Stomach (tissue), 9 donors: ENCODE results near the gene CDH7. TPM values are rescaled to one million over a fixed set of nuclear protein-coding genes. Genes with fewer than 3 reads are reported as not detected.
A peak's percentile ranks its signal among the peaks of the same experiment; 100 is the strongest.

Experiments
- DNase-seq, 2 donors: peaks; one replicate each; pipeline versions ENCODE4 v3.0.0 to v3.0.0-alpha.2; 2013 to 2019
- H3K27ac ChIP-seq, 5 donors: fragments of 200-600 bp in 4 of 5; sonication (generic) in 4 of 5; one replicate each; pipeline ENCODE4 v1.5.1; 2013 to 2019; ENCODE audit warnings: mild to moderate bottlenecking in 1 of 5, moderate library complexity in 1 of 5
- H3K27me3 ChIP-seq, 3 donors: fragments of 200-600 bp; sonication (generic); one replicate each; pipeline ENCODE4 v1.5.1; 2017 to 2019; ENCODE audit warnings: mixed run types in 1 of 3
- H3K36me3 ChIP-seq, 4 donors: fragments of 200-600 bp; sonication (generic); 1 replicate in 3 of 4; 2 replicates in 1 of 4; pipeline ENCODE4 v1.5.1; 2016 to 2019
- H3K4me1 ChIP-seq, 4 donors: fragments of 200-600 bp; sonication (generic); one replicate each; pipeline ENCODE4 v1.5.1; 2016 to 2019
- H3K4me3 ChIP-seq, 4 donors: fragments of 200-600 bp; sonication (generic) in 3 of 4; one replicate each; pipeline ENCODE4 v1.5.1; 2016 to 2019; ENCODE audit warnings: mild to moderate bottlenecking in 1 of 4
- H3K9me3 ChIP-seq, 4 donors: fragments of 200-600 bp; sonication (generic); one replicate each; pipeline ENCODE4 v1.5.1; 2016 to 2019
- CTCF ChIP-seq, 7 experiments: fragments of 450-650 bp in 4 of 7; fragments of 200-600 bp in 3 of 7; sonication (generic) in 3 of 7; IDR thresholded peaks; one replicate each; pipeline ENCODE4 v1.5.1; 2016 to 2019; ENCODE audit warnings: antibody characterized with exemption in 7 of 7, control low read depth in 2 of 7, mild to moderate bottlenecking in 1 of 7
- EP300 ChIP-seq: sonication (generic); formaldehyde crosslinking; IDR thresholded peaks from one replicate; pipeline ENCODE4 v1.6.1; 2017; ENCODE audit warnings: antibody characterized with exemption
- POLR2A ChIP-seq, 4 donors: fragments of 450-650 bp; IDR thresholded peaks; one replicate each; pipeline ENCODE4 v1.6.1; 2016; ENCODE audit warnings: antibody characterized with exemption in 4 of 4, control low read depth in 2 of 4, mild to moderate bottlenecking in 1 of 4, moderate library complexity in 1 of 4
- POLR2AphosphoS5 ChIP-seq, 3 donors: sonication (generic); formaldehyde crosslinking; IDR thresholded peaks; one replicate each; pipeline ENCODE4 v1.6.1; 2016; ENCODE audit warnings: antibody characterized with exemption in 3 of 3
- WGBS, 5 donors: extraction: QIAGEN DNeasy Blood & Tissue Kit in 3 of 5; methylation state at CpG; one replicate each; pipeline versions ENCODE4 v1.1.5 to v1.1.7; 2013 to 2018; 5-methylcytosine and 5-hydroxymethylcytosine counted together
- intact Hi-C: fragments of 100-400 bp; cut with DNase I; formaldehyde crosslinking; loops from one replicate; pipeline ENCODE4 v1.15.1; 2023; ENCODE audit warnings: low total_unique reads
- polyA plus RNA-seq, 3 donors: library from polyadenylated mRNA; stranded (reverse); fragments of 200-250 nt; gene quantifications; one replicate each; pipeline ENCODE4 v1.2.3, GENCODE V29; 2013
- total RNA-seq, 5 donors: library from RNA; depleted of rRNA; stranded (reverse); fragments of >200 nt; gene quantifications; one replicate each; pipeline versions ENCODE4 v1.1.0 to v1.2.3, GENCODE V29; 2014 to 2016
- donor health status: healthy with polysubstance abuse.
- donor health status: Bipolar disorder and iron deficiency.
- donor health status: healthy.

CDH7 gene
- total and polyA plus RNA-seq, 8 donors = under 0.01 TPM; not detected in 7

DNA sequence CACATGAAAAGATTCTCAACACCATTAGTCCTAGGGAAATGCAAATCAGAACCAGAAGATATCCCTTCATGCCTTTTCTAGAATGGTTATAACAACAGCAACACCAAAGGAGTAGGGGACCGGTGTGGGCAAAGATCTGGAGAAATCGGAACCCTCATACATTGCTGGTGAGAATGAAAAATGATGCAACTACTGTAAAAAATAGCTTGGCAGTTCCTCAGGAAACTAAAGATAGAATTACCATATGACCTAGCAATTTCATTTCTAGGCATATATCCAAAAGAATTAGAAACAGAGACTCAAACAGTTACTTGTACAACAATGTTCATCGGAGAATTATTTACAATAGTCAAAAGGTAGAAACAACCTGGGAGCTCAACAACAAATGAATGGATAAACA lies 29.2 kb upstream of the CDH7 start:
- 64 to 79% (median 73%) methylated on average over 3 of the region's 3 CpGs for WGBS, 5 donors
- no peaks in the 10 kb centered on the region for H3K4me1 ChIP-seq
- no peak overlapping the region for H3K4me3 ChIP-seq
- H3K27me3 ChIP-seq = no peaks in the 10 kb centered on the region
- no peaks in the 10 kb centered on the region for H3K36me3 ChIP-seq
- H3K9me3 ChIP-seq = peaks cover 0 to 5% (median 0%) of the 10 kb centered on the region in 4 donors
- no peak for DNase-seq
- no peak overlapping the region for H3K27ac ChIP-seq
- intact Hi-C loops = no loop called here
- TF ChIP-seq EP300 = no peak
- TF ChIP-seq POLR2AphosphoS5 (IDR thresholded peaks at IDR 0.05) = no peak
- no peak for TF ChIP-seq POLR2A (IDR thresholded peaks at IDR 0.05)
- no peak for TF ChIP-seq CTCF (IDR thresholded peaks at IDR 0.05)

DNA sequence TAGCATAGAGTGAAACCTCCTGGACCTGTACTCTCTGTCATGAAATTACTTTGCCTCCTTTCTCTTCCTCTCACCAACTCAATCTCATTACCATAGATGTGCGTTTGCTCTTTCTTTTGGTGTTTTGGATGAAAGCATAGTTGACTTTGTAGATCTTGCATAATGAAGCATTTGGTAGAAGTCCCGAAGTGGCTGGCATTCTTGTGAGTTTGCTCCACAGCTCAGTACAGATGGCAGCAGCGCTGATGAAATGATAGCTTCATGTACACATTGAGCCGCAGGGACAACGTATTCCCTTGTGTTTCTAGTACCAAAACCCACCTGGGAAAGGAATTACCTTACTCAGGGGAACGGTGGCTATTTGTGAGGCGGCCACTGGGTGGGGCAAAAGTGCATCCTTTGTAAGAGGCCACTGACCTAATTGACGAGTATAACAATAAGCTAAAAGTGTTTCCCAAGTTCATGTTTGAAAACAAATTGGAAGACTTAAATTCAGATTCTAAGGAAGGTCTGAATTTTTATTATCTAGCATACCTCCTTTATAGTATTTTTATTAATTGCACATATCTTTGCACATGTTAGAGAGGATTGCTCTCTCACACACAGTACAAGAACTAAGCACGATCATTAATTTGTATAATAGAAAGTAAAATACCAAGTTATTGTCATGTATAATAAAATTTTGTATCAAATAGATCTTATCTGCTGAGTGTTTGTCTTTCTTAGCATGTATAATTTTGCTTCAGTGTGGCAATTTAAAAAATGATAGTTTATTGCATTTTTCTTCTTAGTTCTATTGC lies 25.4 kb upstream of the CDH7 start:
- 21 to 32% (median 23%) methylated on average over 9 of the region's 9 CpGs for WGBS, 5 donors
- intact Hi-C loops = no loop called here
- no peak for TF ChIP-seq POLR2A (IDR thresholded peaks at IDR 0.05)
- no peak for TF ChIP-seq CTCF (IDR thresholded peaks at IDR 0.05)
- no peak for TF ChIP-seq EP300
- no peak for TF ChIP-seq POLR2AphosphoS5 (IDR thresholded peaks at IDR 0.05)
- H3K4me1 ChIP-seq = no peaks in the 10 kb centered on the region
- DNase-seq = peak in 1 of 2 donors; percentile 60
- no peaks in the 10 kb centered on the region for H3K9me3 ChIP-seq
- H3K4me3 ChIP-seq = no peak overlapping the region
- no peak overlapping the region for H3K27ac ChIP-seq
- no peaks in the 10 kb centered on the region for H3K27me3 ChIP-seq
- H3K36me3 ChIP-seq = no peaks in the 10 kb centered on the region

- Histone ChIP-seq H3K9me3 (no peaks in the 10 kb centered on the region), H3K4me3 (no peak overlapping the region), H3K27me3 (no peaks in the 10 kb centered on the region), H3K27ac (no peak overlapping the region), H3K36me3 (no peaks in the 10 kb centered on the region), H3K4me1 (no peaks in the 10 kb centered on the region)
- 69 to 87% (median 73%) methylated on average over 3 of the region's 3 CpGs for WGBS, 5 donors
- no peak for TF ChIP-seq EP300
- no peak for DNase-seq
- intact Hi-C loops = no loop called here
Observed at GRCh38 chr18:65735155-65735554, 15.7 kb upstream of the CDH7 start.

DNA sequence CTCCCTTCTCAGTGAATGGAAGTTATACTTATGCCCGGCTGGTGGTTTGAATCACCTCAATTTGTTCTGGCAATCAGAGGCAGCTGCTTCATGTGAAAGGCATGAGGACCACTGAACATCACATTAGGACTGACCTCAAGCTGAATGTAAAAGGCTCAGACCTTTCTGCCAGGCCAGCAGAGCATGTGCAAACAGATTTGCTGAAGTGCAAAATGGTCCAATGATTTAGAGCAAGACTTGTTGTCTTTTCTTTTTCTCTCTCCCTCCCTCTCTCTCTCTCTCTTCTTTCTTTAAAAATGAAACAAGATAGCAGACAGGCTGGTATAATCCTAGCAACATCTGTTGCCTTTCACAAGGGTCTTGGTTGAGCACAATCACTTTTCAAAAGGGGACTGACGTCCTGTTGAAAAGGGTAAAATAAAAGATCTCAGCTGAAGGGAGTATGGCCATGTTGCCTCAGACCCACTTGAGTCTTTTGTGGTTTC lies 13.3 kb upstream of the CDH7 start:
- Histone ChIP-seq H3K36me3 (no peaks in the 10 kb centered on the region), H3K4me1 (no peaks in the 10 kb centered on the region), H3K27me3 (no peaks in the 10 kb centered on the region), H3K4me3 (no peak overlapping the region), H3K27ac (no peak overlapping the region), H3K9me3 (no peaks in the 10 kb centered on the region)
- TF ChIP-seq EP300 (no peak), POLR2AphosphoS5 (IDR thresholded peaks at IDR 0.05) (no peak), POLR2A (IDR thresholded peaks at IDR 0.05) (no peak), CTCF (IDR thresholded peaks at IDR 0.05) (no peak)
- peak in 1 of 2 donors; percentile 4 for DNase-seq
- 39 to 53% (median 44%) methylated on average over 2 of the region's 2 CpGs for WGBS, 5 donors
- intact Hi-C loops = no loop called here

DNA sequence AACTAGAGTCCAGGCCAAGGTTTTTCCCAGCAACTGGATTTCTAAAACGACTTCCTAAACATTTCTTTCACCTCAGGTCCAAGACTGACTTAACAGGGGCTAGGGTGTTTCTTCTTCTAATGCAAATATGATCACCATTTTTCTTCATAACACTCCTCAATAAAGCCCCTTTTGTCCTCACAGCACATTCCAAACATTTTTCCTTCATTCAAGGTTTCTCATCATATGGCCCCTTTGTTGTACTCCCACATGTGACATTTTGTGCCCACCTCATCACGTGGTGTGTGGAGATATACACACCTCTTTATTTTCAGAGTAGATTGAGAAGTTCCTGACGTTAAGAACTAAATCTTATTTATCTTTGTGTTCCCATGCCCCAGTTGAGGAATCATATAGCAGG lies 3.9 kb upstream of the CDH7 start:
- 36 to 62% (median 44%) methylated on average over 3 of the region's 3 CpGs for WGBS, 5 donors
- Histone ChIP-seq H3K36me3 (no peaks in the 10 kb centered on the region), H3K27me3 (peaks cover 6 to 30% (median 17%) of the 10 kb centered on the region in 3 donors), H3K4me1 (peaks cover 0 to 14% (median 8%) of the 10 kb centered on the region in 4 donors), H3K9me3 (no peaks in the 10 kb centered on the region), H3K4me3 (no peak overlapping the region), H3K27ac (no peak overlapping the region)
- DNase-seq = no peak
- intact Hi-C loops = no loop called here
- TF ChIP-seq CTCF (IDR thresholded peaks at IDR 0.05) = no peak
- TF ChIP-seq POLR2A (IDR thresholded peaks at IDR 0.05) = no peak
- no peak for TF ChIP-seq POLR2AphosphoS5 (IDR thresholded peaks at IDR 0.05)
- TF ChIP-seq EP300 = no peak
